GM12878 (cell line): ENCODE measurements around the gene DTWD2. TPM values are rescaled to one million over a fixed set of nuclear protein-coding genes. Genes with fewer than 3 reads are reported as not detected.

ENCODE experiments used
- ATAC-seq: fragments of 200-7000 bp; cut with Tn5 transposase; 3 replicates; pipeline ENCODE4 v1.9.1; 2020; ENCODE audit warnings: mild to moderate bottlenecking, moderate library complexity
- BruUV-seq: library from RNA; stranded (reverse); fragments of 400-500 nt; replicated peaks from 2 replicates; lab custom pipeline; 2021; lab: Mats Ljungman, UMichigan
- CTCF ChIA-PET: fragments of 300-600 bp; sonication (Branson Sonifier 250); formaldehyde crosslinking; extraction: SDS; loops from one replicate; lab custom pipeline; 2021; ENCODE audit warnings: inconsistent platforms; lab: Yijun Ruan, JAX
- POLR2A ChIA-PET: fragments of 350-600 bp; formaldehyde crosslinking; extraction: SDS; loops from one replicate; lab custom pipeline; 2021; ENCODE audit warnings: inconsistent platforms; lab: Charles Lee
- RAD21 ChIA-PET: fragments of 300-600 bp; sonication (Branson Sonifier 250); formaldehyde crosslinking; loops from one replicate; lab custom pipeline; 2023; ENCODE audit warnings: antibody characterized with exemption; ENCODE audit not compliant: unreplicated experiment; lab: Charles Lee
- SMC1A ChIA-PET: fragments of 300-600 bp; sonication (Branson Sonifier 250); formaldehyde crosslinking; loops from one replicate; lab custom pipeline; 2023; ENCODE audit not compliant: unreplicated experiment, uncharacterized antibody; lab: Charles Lee
- DNase-seq: peaks from one replicate; pipeline ENCODE4 v3.0.0-alpha.2; 2011; ENCODE audit warnings: low read depth, low spot score
- FAIRE-seq: peaks from 3 replicates; lab custom pipeline; 2011; peaks lifted over from hg19 to GRCh38; lab: Jason Lieb, UNC
- H2AFZ ChIP-seq: 2 replicates; pipeline ENCODE4 v1.6.0; 2011; ENCODE audit warnings: low read depth, low read length, control low read depth; ENCODE audit not compliant: control insufficient read depth
- H3K27ac ChIP-seq: 2 replicates; pipeline ENCODE4 v1.5.1; 2011; ENCODE audit warnings: control low read depth; ENCODE audit not compliant: control insufficient read depth, insufficient read depth
- H3K27me3 ChIP-seq, 2 experiments: replicated peaks in 1 of 2; 2 replicates each; pipeline versions ENCODE4 v1.6.0 to v1.6.1; 2011; ENCODE audit warnings: low read length in 1 of 2; ENCODE audit not compliant: control insufficient read depth in 2 of 2, insufficient read depth in 2 of 2
- H3K36me3 ChIP-seq, 2 experiments: 2 replicates each; pipeline ENCODE4 v1.5.1; 2011; ENCODE audit warnings: low read length in 1 of 2; ENCODE audit not compliant: control insufficient read depth in 2 of 2, insufficient read depth in 2 of 2
- H3K4me1 ChIP-seq: 2 replicates; pipeline ENCODE4 v1.6.1; 2011; ENCODE audit warnings: mild to moderate bottlenecking, low read length, moderate library complexity, mixed read lengths; ENCODE audit not compliant: control insufficient read depth, insufficient read depth
- H3K4me2 ChIP-seq: 2 replicates; pipeline ENCODE4 v1.6.0; 2011; ENCODE audit warnings: control low read depth; ENCODE audit not compliant: control insufficient read depth, insufficient read depth
- H3K4me3 ChIP-seq: fragments of 200-600 bp; sonication (generic); 2 replicates; pipeline ENCODE4 v1.5.1; 2016
- H3K79me2 ChIP-seq: 2 replicates; pipeline ENCODE4 v1.6.0; 2011; ENCODE audit warnings: low read length; ENCODE audit not compliant: control insufficient read depth, insufficient read depth
- H3K9ac ChIP-seq: 2 replicates; pipeline ENCODE4 v1.8.0; 2011; ENCODE audit warnings: low read length, control low read depth, mixed read lengths; ENCODE audit not compliant: control insufficient read depth, insufficient read depth
- H3K9me3 ChIP-seq: replicated peaks from 3 replicates; pipeline ENCODE4 v1.5.1; 2011; ENCODE audit warnings: mild to moderate bottlenecking, low read length; ENCODE audit not compliant: control insufficient read depth, insufficient read depth
- H4K20me1 ChIP-seq: 2 replicates; pipeline ENCODE4 v1.6.0; 2011; ENCODE audit not compliant: control insufficient read depth, insufficient read depth
- E2F8 ChIP-seq: fragments of 450-650 bp; IDR thresholded peaks from 2 replicates; pipeline ENCODE4 v1.6.1; 2018; ENCODE audit warnings: mild to moderate bottlenecking, low read depth, moderate library complexity; ENCODE audit not compliant: partially characterized antibody
- EED ChIP-seq: sonication (generic); IDR thresholded peaks from 2 replicates; pipeline ENCODE4 v1.6.1; 2016; ENCODE audit warnings: antibody characterized with exemption, low read depth
- EP300 ChIP-seq, 2 experiments: fragments of 150-350 bp in 1 of 2; IDR thresholded peaks; 2 replicates each; pipeline ENCODE4 v1.6.1; 2011 to 2012; ENCODE audit warnings: low read depth in 2 of 2, low read length in 2 of 2, borderline replicate concordance in 1 of 2, improper control_type of control experiment in 1 of 2, inconsistent platforms in 1 of 2; ENCODE audit not compliant: control insufficient read depth in 1 of 2
- KAT2A ChIP-seq: conservative IDR thresholded peaks from 2 replicates; pipeline ENCODE4 v1.6.1; 2011; ENCODE audit warnings: low read depth, low read length; ENCODE audit not compliant: control insufficient read depth
- LARP7 ChIP-seq: fragments of 450-650 bp; IDR thresholded peaks from 2 replicates; pipeline ENCODE4 v1.6.1; 2017; ENCODE audit warnings: mild to moderate bottlenecking
- MTA2 ChIP-seq: fragments of 450-650 bp; IDR thresholded peaks from 2 replicates; pipeline ENCODE4 v1.6.1; 2016; ENCODE audit warnings: low read depth, mild to moderate bottlenecking, moderate library complexity
- MYB ChIP-seq: fragments of 150-350 bp; IDR thresholded peaks from 2 replicates; pipeline ENCODE4 v1.6.1; 2014; ENCODE audit warnings: mild to moderate bottlenecking, low read depth, low read length, borderline replicate concordance
- PAX5 ChIP-seq: IDR thresholded peaks from 2 replicates; pipeline ENCODE4 v1.6.1; 2011; ENCODE audit warnings: low read depth, low read length, borderline replicate concordance
- POU2F2 ChIP-seq: IDR thresholded peaks from 3 replicates; pipeline ENCODE4 v1.6.1; 2011; ENCODE audit warnings: low read depth, mild to moderate bottlenecking, low read length, borderline replicate concordance
- RAD21 ChIP-seq: IDR thresholded peaks from 2 replicates; pipeline ENCODE4 v1.6.1; 2011; ENCODE audit warnings: mild to moderate bottlenecking, low read depth, low read length, moderate library complexity; ENCODE audit not compliant: insufficient read depth
- SIN3A ChIP-seq: IDR thresholded peaks from 2 replicates; pipeline ENCODE4 v1.6.1; 2012; ENCODE audit warnings: low read depth, low read length, improper control_type of control experiment
- TCF12 ChIP-seq: IDR thresholded peaks from 2 replicates; pipeline ENCODE4 v1.6.1; 2011; ENCODE audit warnings: low read depth, mild to moderate bottlenecking, low read length
- YY1 ChIP-seq: IDR thresholded peaks from 2 replicates; pipeline ENCODE4 v1.6.1; 2011; ENCODE audit warnings: low read depth, mild to moderate bottlenecking, low read length
- ZZZ3 ChIP-seq: IDR thresholded peaks from 2 replicates; pipeline ENCODE4 v1.6.1; 2011; ENCODE audit warnings: low read depth; ENCODE audit not compliant: control insufficient read depth, insufficient read length
- WGBS: methylation state at CpG from one replicate; pipeline ENCODE4 v1.1.6; 2016; ENCODE audit warnings: low lambda C conversion rate; ENCODE audit not compliant: insufficient replicate concordance, insufficient coverage; ENCODE audit errors: missing lambda C conversion rate; 5-methylcytosine and 5-hydroxymethylcytosine counted together
- in situ Hi-C: fragments of 300-500 bp; cut with MboI; formaldehyde crosslinking; loops from 9 replicates; pipeline ENCODE4 v1.14.3; 2018; ENCODE audit warnings: mixed read lengths
- intact Hi-C: fragments of 100-400 bp; cut with micrococcal nuclease; formaldehyde crosslinking; loops from one replicate; pipeline ENCODE4 v1.14.2; 2022; ENCODE audit not compliant: unreplicated experiment
- polyA plus RNA-seq, 11 experiments: library from polyadenylated mRNA; depleted of rRNA in 4 of 11; unstranded in 6 of 11; stranded (reverse) in 5 of 11; fragments of >200 nt; fragmentation: Nextera tagmentation in 4 of 11; fragmentation: Illumina TruSeq in 1 of 11; extraction: Ambion mirVana in 4 of 11; extraction: Trizol in 1 of 11; gene quantifications; 1 replicate in 1 of 11; 2 replicates in 10 of 11; pipeline versions ENCODE4 v1.2.1 to v1.2.3, GENCODE V29; 2011 to 2016; ENCODE audit warnings: inconsistent platforms in 2 of 11, missing spikeins in 2 of 11, low read depth in 1 of 11
- total RNA-seq, 4 experiments: library from RNA; depleted of rRNA in 3 of 4; stranded (reverse); fragments of >200 nt in 3 of 4; fragmentation: Illumina TruSeq in 1 of 4; extraction: Trizol in 1 of 4; gene quantifications; 2 replicates each; pipeline versions ENCODE4 v1.2.1 to v1.2.3, GENCODE V29; 2013 to 2021

DTWD2 gene
- total and polyA plus RNA-seq, 10 of the 15 experiments (the other 5 are each of a cell fraction or from before 2014, with no cell fraction given): 0.93 to 8.4 (median 5.1) TPM

- ATAC-seq (no peak), FAIRE-seq (no peak), DNase-seq (no peak)
- H3K4me1 ChIP-seq: no peaks in the 10 kb centered on the region
- ChIA-PET CTCF (no interaction called here), RAD21 (no interaction called here), POLR2A (no interaction called here), SMC1A (no interaction called here)
- intact Hi-C loops (no loop called here), in situ Hi-C loops (no loop called here)
- H3K27ac ChIP-seq: no peak overlapping the region
- H3K4me2 ChIP-seq: no peak overlapping the region
- H4K20me1 ChIP-seq: no peaks in the 10 kb centered on the region
- BruUV-seq: no TSS peak
- no peaks in the 10 kb centered on the region; the same call in 1 of the 3 replicates for H3K9me3 ChIP-seq
- WGBS: 71% methylated on average over 6 of the region's 6 CpGs
- no peaks in the 10 kb centered on the region for H3K79me2 ChIP-seq
- no peak overlapping the region for H2AFZ ChIP-seq
- no peaks in the 10 kb centered on the region for H3K36me3 ChIP-seq
- no peaks in the 10 kb centered on the region for H3K27me3 ChIP-seq
- H3K9ac ChIP-seq: no peak overlapping the region
- TF ChIP-seq E2F8 (no peak), MYB (no peak), EED (no peak), POU2F2 (no peak), LARP7 (no peak), YY1 (no peak), TCF12 (no peak), PAX5 (no peak), EP300 (IDR thresholded peaks at IDR 0.05; ENCODE audit: borderline replicate concordance in 1 of 2, control insufficient read depth in 1 of 2, low read depth in 2 of 2, low read length in 2 of 2) (no peak), SIN3A (no peak), RAD21 (no peak), MTA2 (no peak), KAT2A (no peak), ZZZ3 (no peak)
- no peak overlapping the region for H3K4me3 ChIP-seq
Measured at GRCh38 chr5:118873417-118873816, 114.9 kb downstream of the DTWD2 start.
